ENCODE measurements around the gene ELMO3.

GRCh38 chr16:67158637-67159600, 40.0 kb upstream of the ELMO3 start:
- TF ChIP-seq, protein P1, sequence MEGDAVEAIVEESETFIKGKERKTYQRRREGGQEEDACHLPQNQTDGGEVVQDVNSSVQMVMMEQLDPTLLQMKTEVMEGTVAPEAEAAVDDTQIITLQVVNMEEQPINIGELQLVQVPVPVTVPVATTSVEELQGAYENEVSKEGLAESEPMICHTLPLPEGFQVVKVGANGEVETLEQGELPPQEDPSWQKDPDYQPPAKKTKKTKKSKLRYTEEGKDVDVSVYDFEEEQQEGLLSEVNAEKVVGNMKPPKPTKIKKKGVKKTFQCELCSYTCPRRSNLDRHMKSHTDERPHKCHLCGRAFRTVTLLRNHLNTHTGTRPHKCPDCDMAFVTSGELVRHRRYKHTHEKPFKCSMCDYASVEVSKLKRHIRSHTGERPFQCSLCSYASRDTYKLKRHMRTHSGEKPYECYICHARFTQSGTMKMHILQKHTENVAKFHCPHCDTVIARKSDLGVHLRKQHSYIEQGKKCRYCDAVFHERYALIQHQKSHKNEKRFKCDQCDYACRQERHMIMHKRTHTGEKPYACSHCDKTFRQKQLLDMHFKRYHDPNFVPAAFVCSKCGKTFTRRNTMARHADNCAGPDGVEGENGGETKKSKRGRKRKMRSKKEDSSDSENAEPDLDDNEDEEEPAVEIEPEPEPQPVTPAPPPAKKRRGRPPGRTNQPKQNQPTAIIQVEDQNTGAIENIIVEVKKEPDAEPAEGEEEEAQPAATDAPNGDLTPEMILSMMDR (IDR thresholded peaks at IDR 0.05 in 2 of 3, conservative IDR thresholded peaks at IDR 0.05 in 1 of 3; ENCODE audit: borderline replicate concordance in 1 of 3, insufficient read depth in 1 of 3, low read depth in 2 of 3, low read length in 2 of 3) = no peak
- TF ChIP-seq POLR2A (IDR thresholded peaks at IDR 0.05; ENCODE audit: borderline replicate concordance, extremely low read depth, insufficient read depth, insufficient read length) (no peak), JUND (IDR thresholded peaks at IDR 0.05) (no peak), EGR1 (IDR thresholded peaks at IDR 0.05; ENCODE audit: low read depth) (no peak), EZH2 (IDR thresholded peaks at IDR 0.05) (no peak)
- TF ChIP-seq, protein P2, sequence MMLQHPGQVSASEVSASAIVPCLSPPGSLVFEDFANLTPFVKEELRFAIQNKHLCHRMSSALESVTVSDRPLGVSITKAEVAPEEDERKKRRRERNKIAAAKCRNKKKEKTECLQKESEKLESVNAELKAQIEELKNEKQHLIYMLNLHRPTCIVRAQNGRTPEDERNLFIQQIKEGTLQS (IDR thresholded peaks at IDR 0.05) = no peak

All from HCT116 (cell line).